Measurements from ENCODE around the gene TLCD3B. TPM values are rescaled to one million over a fixed set of nuclear protein-coding genes. Genes with fewer than 3 reads are reported as not detected.
A peak's percentile ranks its signal among the peaks of the same experiment; 100 is the strongest.

Gene TLCD3B
- total RNA-seq, 2 experiments from 2014 or later, result 4.3 to 17.6 TPM

DNA sequence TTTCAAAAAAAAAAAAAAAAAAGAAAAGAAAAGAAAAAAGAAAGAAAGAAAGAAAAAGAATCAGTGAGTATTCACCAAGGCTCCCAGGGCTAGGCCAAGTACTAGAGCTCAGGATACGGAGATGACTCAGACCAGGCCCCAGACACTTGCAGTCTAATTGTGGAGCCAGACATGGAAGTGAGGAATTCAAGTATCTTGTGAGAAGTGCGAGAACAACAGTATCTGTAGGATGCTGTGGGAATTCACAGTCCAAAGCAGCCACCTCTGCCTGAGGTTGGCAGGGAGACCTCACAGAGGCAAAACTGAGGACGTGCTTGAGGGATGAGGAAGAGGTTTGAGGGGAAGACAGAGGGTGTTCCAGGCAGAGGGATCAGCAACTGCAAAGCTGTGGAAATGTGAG, 20.4 kb upstream of the TLCD3B start:
- BruUV-seq (replicated peaks), result no TSS peak
- H3K79me2 ChIP-seq (ENCODE audit: insufficient read depth, low read depth, low read length), result no peaks in the 10 kb centered on the region
- no peak overlapping the region for H3K27ac ChIP-seq (ENCODE audit: low read depth, low read length, poor library complexity, severe bottlenecking)
- CTCF ChIA-PET (ENCODE audit: unreplicated experiment), result no interaction called here
- TF ChIP-seq, protein P1, sequence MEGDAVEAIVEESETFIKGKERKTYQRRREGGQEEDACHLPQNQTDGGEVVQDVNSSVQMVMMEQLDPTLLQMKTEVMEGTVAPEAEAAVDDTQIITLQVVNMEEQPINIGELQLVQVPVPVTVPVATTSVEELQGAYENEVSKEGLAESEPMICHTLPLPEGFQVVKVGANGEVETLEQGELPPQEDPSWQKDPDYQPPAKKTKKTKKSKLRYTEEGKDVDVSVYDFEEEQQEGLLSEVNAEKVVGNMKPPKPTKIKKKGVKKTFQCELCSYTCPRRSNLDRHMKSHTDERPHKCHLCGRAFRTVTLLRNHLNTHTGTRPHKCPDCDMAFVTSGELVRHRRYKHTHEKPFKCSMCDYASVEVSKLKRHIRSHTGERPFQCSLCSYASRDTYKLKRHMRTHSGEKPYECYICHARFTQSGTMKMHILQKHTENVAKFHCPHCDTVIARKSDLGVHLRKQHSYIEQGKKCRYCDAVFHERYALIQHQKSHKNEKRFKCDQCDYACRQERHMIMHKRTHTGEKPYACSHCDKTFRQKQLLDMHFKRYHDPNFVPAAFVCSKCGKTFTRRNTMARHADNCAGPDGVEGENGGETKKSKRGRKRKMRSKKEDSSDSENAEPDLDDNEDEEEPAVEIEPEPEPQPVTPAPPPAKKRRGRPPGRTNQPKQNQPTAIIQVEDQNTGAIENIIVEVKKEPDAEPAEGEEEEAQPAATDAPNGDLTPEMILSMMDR (conservative IDR thresholded peaks at IDR 0.05; ENCODE audit: low read length), result no peak
- no peak for TF ChIP-seq EZH2phosphoT487 (IDR thresholded peaks at IDR 0.05; ENCODE audit: borderline replicate concordance, low read depth, low read length)
- H3K36me3 ChIP-seq (ENCODE audit: insufficient read depth, low read length), result no peaks in the 10 kb centered on the region
- H3K9me3 ChIP-seq (ENCODE audit: low read length), result no peaks in the 10 kb centered on the region
- H4K20me1 ChIP-seq (ENCODE audit: insufficient read depth, low read length), result no peaks in the 10 kb centered on the region
- H3K4me3 ChIP-seq (ENCODE audit: low read depth, low read length, poor library complexity, severe bottlenecking), result peak overlapping the region; percentile 83
- peak overlapping the region; percentile 97; the same call in 1 of the 2 replicates for H3K4me2 ChIP-seq (ENCODE audit: low read length)
- H2AFZ ChIP-seq (ENCODE audit: low read length), result no peak overlapping the region
- DNase-seq (ENCODE audit: low spot score), result no peak
- intact Hi-C loops (cut with micrococcal nuclease; ENCODE audit: unreplicated experiment), result no loop called here
- H3K4me1 ChIP-seq (ENCODE audit: insufficient read depth, low read length, poor library complexity, severe bottlenecking), result peaks cover 27% of the 10 kb centered on the region
- POLR2A ChIA-PET, result interaction anchor here (1.2 kb wide), 1 partner anchor 10 kb away, joined by 3 read pairs; no protein-coding TSS in a partner anchor
- no peaks in the 10 kb centered on the region for H3K9me2 ChIP-seq (ENCODE audit: insufficient read depth, low read length)

DNA sequence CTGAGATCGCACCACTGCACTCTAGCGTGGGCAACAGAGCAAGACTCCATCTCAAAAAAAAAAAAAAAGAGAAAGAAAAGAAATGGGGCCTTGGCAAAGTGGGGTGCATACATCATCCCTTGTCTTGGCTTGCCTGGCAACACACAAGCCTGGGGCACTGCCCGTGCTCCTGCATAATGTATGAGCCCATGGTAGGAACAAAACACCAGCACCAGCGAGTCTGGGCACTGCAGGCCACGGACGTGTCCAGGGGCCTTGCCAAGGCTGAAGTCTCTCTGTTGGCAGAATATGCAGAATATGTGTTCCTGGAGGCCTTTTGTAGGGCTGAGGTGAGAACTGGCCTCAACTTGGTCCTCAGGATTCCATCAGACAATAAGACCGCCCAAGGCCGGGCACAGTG, 18.8 kb upstream of the TLCD3B start:
- no peak overlapping the region for H3K27ac ChIP-seq (ENCODE audit: low read depth, low read length, poor library complexity, severe bottlenecking)
- BruUV-seq (replicated peaks), result no TSS peak
- no peak overlapping the region for H3K4me2 ChIP-seq (ENCODE audit: low read length)
- no peak for DNase-seq (ENCODE audit: low spot score)
- H3K9me3 ChIP-seq (ENCODE audit: low read length), result no peaks in the 10 kb centered on the region
- H3K4me1 ChIP-seq (ENCODE audit: insufficient read depth, low read length, poor library complexity, severe bottlenecking), result peaks cover 21% of the 10 kb centered on the region
- no peaks in the 10 kb centered on the region for H3K79me2 ChIP-seq (ENCODE audit: insufficient read depth, low read depth, low read length)
- no peaks in the 10 kb centered on the region for H3K9me2 ChIP-seq (ENCODE audit: insufficient read depth, low read length)
- ChIA-PET CTCF (ENCODE audit: unreplicated experiment) (interaction anchor here (2.6 kb wide), 1 partner anchor 17 kb away, joined by 7 read pairs; no protein-coding TSS in a partner anchor), POLR2A (no interaction called here)
- no peaks in the 10 kb centered on the region for H4K20me1 ChIP-seq (ENCODE audit: insufficient read depth, low read length)
- TF ChIP-seq, protein P1 (conservative IDR thresholded peaks at IDR 0.05; ENCODE audit: low read length), result no peak
- TF ChIP-seq EZH2phosphoT487 (IDR thresholded peaks at IDR 0.05; ENCODE audit: borderline replicate concordance, low read depth, low read length), result no peak
- H2AFZ ChIP-seq (ENCODE audit: low read length), result no peak overlapping the region
- no peak overlapping the region for H3K4me3 ChIP-seq (ENCODE audit: low read depth, low read length, poor library complexity, severe bottlenecking)
- H3K36me3 ChIP-seq (ENCODE audit: insufficient read depth, low read length), result no peaks in the 10 kb centered on the region
- intact Hi-C loops (cut with micrococcal nuclease; ENCODE audit: unreplicated experiment), result no loop called here

DNA sequence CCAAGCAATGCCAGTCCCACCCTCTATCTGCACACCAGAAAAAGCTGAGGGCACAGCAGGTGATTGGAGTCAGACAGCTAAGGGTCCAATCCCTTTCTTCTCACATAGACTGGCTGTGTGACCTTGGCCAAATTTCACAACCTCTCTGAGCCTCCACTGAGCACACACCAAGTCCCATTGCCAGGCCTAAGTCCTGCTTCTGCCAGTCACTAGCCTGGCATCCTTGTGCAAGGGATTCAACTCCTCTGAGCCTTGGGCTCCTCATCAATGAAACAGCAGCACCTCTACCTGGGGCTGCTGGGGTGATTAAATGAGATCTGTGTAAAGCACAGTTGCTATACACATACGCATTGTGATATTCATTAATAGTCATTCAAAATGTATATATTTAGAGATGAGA, 15.5 kb upstream of the TLCD3B start:
- no peak overlapping the region for H3K27ac ChIP-seq (ENCODE audit: low read depth, low read length, poor library complexity, severe bottlenecking)
- intact Hi-C loops (cut with micrococcal nuclease; ENCODE audit: unreplicated experiment), result no loop called here
- CTCF ChIA-PET (ENCODE audit: unreplicated experiment), result no interaction called here

More for the DNA sequence above, 15.5 kb upstream of the TLCD3B start:
- H3K9me2 ChIP-seq (ENCODE audit: insufficient read depth, low read length), result no peaks in the 10 kb centered on the region
- no peak for DNase-seq (ENCODE audit: low spot score)
- no peak overlapping the region for H2AFZ ChIP-seq (ENCODE audit: low read length)
- H4K20me1 ChIP-seq (ENCODE audit: insufficient read depth, low read length), result no peaks in the 10 kb centered on the region
- no peaks in the 10 kb centered on the region for H3K36me3 ChIP-seq (ENCODE audit: insufficient read depth, low read length)
- no peaks in the 10 kb centered on the region for H3K79me2 ChIP-seq (ENCODE audit: insufficient read depth, low read depth, low read length)
- POLR2A ChIA-PET, result no interaction called here
- no peak for TF ChIP-seq EZH2phosphoT487 (IDR thresholded peaks at IDR 0.05; ENCODE audit: borderline replicate concordance, low read depth, low read length)
- TF ChIP-seq, protein P1 (conservative IDR thresholded peaks at IDR 0.05; ENCODE audit: low read length), result no peak
- no peaks in the 10 kb centered on the region for H3K9me3 ChIP-seq (ENCODE audit: low read length)
- no peak overlapping the region for H3K4me3 ChIP-seq (ENCODE audit: low read depth, low read length, poor library complexity, severe bottlenecking)
- H3K4me1 ChIP-seq (ENCODE audit: insufficient read depth, low read length, poor library complexity, severe bottlenecking), result peaks cover 1% of the 10 kb centered on the region
- BruUV-seq (replicated peaks), result no TSS peak
- no peak overlapping the region for H3K4me2 ChIP-seq (ENCODE audit: low read length)
